GM12864 (cell line): ENCODE data around the gene TMEM89.

ENCODE experiments used
- DNase-seq: peaks from one replicate; pipeline ENCODE4 v3.0.0-alpha.2; 2011; ENCODE audit warnings: low read depth
- H3K4me3 ChIP-seq: 2 replicates; pipeline ENCODE4 v1.5.1; 2011; ENCODE audit warnings: mild to moderate bottlenecking, low read depth, low read length, control low read depth
- CTCF ChIP-seq: IDR thresholded peaks from 2 replicates; pipeline ENCODE4 v1.5.1; 2011; ENCODE audit warnings: low read depth, mild to moderate bottlenecking, moderate library complexity, low read length, control low read depth, inconsistent platforms; ENCODE audit errors: missing control alignments

Gene TMEM89

GRCh38 chr3:48576647-48577046 lies 44.9 kb downstream of the TMEM89 start:
- H3K4me3 ChIP-seq: no peak overlapping the region
- no peak for TF ChIP-seq CTCF
- no peak for DNase-seq

GRCh38 chr3:48575366-48575765 lies 46.2 kb downstream of the TMEM89 start:
- no peak for DNase-seq

GRCh38 chr3:48573973-48574585 lies 47.5 kb downstream of the TMEM89 start:
- no peak overlapping the region for H3K4me3 ChIP-seq
- TF ChIP-seq CTCF: no peak
- DNase-seq: no peak

More at GRCh38 chr3:48575366-48575765, 46.2 kb downstream of the TMEM89 start:
- no peak for TF ChIP-seq CTCF
- H3K4me3 ChIP-seq: no peak overlapping the region

- no peak for TF ChIP-seq CTCF
- no peak for DNase-seq
- no peak overlapping the region for H3K4me3 ChIP-seq
Measured at GRCh38 chr3:48572517-48572916, 49.1 kb downstream of the TMEM89 start.

GRCh38 chr3:48571938-48572337 lies 49.6 kb downstream of the TMEM89 start:
- DNase-seq: no peak
- no peak for TF ChIP-seq CTCF

More at GRCh38 chr3:48571938-48572337, 49.6 kb downstream of the TMEM89 start:
- no peak overlapping the region for H3K4me3 ChIP-seq
